ENCODE data around the gene PGAM1.

- no peak for TF ChIP-seq EZH2 (IDR thresholded peaks at IDR 0.05; ENCODE audit: insufficient read depth, low read length)
- TF ChIP-seq, protein P1, sequence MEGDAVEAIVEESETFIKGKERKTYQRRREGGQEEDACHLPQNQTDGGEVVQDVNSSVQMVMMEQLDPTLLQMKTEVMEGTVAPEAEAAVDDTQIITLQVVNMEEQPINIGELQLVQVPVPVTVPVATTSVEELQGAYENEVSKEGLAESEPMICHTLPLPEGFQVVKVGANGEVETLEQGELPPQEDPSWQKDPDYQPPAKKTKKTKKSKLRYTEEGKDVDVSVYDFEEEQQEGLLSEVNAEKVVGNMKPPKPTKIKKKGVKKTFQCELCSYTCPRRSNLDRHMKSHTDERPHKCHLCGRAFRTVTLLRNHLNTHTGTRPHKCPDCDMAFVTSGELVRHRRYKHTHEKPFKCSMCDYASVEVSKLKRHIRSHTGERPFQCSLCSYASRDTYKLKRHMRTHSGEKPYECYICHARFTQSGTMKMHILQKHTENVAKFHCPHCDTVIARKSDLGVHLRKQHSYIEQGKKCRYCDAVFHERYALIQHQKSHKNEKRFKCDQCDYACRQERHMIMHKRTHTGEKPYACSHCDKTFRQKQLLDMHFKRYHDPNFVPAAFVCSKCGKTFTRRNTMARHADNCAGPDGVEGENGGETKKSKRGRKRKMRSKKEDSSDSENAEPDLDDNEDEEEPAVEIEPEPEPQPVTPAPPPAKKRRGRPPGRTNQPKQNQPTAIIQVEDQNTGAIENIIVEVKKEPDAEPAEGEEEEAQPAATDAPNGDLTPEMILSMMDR (IDR thresholded peaks at IDR 0.05; ENCODE audit: insufficient read depth, low read depth, low read length) = no peak
Observed at GRCh38 chr10:97459933-97460332, 33.9 kb downstream of the PGAM1 start.
